Choroid plexus epithelial cell (primary cell): Measurements from ENCODE around the gene STRADA.

ENCODE experiments used
- DNase-seq: peaks from one replicate; pipeline ENCODE4 v3.0.0-alpha.2; 2010; ENCODE audit warnings: low read depth
- H3K4me3 ChIP-seq: 2 replicates; pipeline ENCODE4 v1.5.1; 2011; ENCODE audit warnings: low read depth, mild to moderate bottlenecking, control low read depth, low read length, moderate library complexity
- CTCF ChIP-seq: conservative IDR thresholded peaks from 2 replicates; pipeline ENCODE4 v1.5.1; 2011; ENCODE audit warnings: low read depth, mild to moderate bottlenecking, control low read depth, inconsistent platforms, low read length, moderate library complexity

Gene STRADA

GRCh38 chr17:63657786-63658185 is 83.8 kb downstream of the STRADA start:
- no peak overlapping the region for H3K4me3 ChIP-seq
- no peak for TF ChIP-seq CTCF
- DNase-seq, result no peak

- TF ChIP-seq CTCF, result no peak
- DNase-seq, result no peak
- H3K4me3 ChIP-seq, result no peak overlapping the region
Measured at GRCh38 chr17:63653050-63653449, 88.5 kb downstream of the STRADA start.
